Esophagus muscularis mucosa (tissue), 4 donors: Measurements from ENCODE around the gene RHCG. TPM values are rescaled to one million over a fixed set of nuclear protein-coding genes. Genes with fewer than 3 reads are reported as not detected.

Experiments used
- DNase-seq: peaks from one replicate; pipeline ENCODE4 v3.0.0-alpha.2; 2017; ENCODE audit errors: extremely low spot score
- H3K27ac ChIP-seq, 4 donors: fragments of 200-600 bp; sonication (generic); replicated peaks in 1 of 4; 1 replicate in 3 of 4; 2 replicates in 1 of 4; pipeline ENCODE4 v1.5.1; 2016 to 2019; ENCODE audit warnings: mild to moderate bottlenecking in 1 of 4
- H3K27me3 ChIP-seq, 4 donors: fragments of 200-600 bp; sonication (generic); one replicate each; pipeline versions ENCODE4 v1.5.1 to v1.6.0; 2016 to 2019
- H3K36me3 ChIP-seq, 4 donors: fragments of 200-600 bp; sonication (generic); one replicate each; pipeline ENCODE4 v1.5.1; 2016 to 2019
- H3K4me1 ChIP-seq, 4 donors: fragments of 200-600 bp; sonication (generic); one replicate each; pipeline ENCODE4 v1.5.1; 2016 to 2019
- H3K4me3 ChIP-seq, 4 donors: fragments of 200-600 bp; sonication (generic); 1 replicate in 2 of 4; 2 replicates in 2 of 4; pipeline ENCODE4 v1.5.1; 2016 to 2019; ENCODE audit warnings: mild to moderate bottlenecking in 4 of 4, moderate library complexity in 1 of 4
- H3K9me3 ChIP-seq, 4 donors: fragments of 200-600 bp; sonication (generic); 1 replicate in 3 of 4; 2 replicates in 1 of 4; pipeline ENCODE4 v1.5.1; 2016 to 2019
- EP300 ChIP-seq: sonication (generic); formaldehyde crosslinking; IDR thresholded peaks from one replicate; pipeline ENCODE4 v1.6.1; 2017; ENCODE audit warnings: antibody characterized with exemption
- POLR2A ChIP-seq: fragments of 450-650 bp; IDR thresholded peaks from one replicate; pipeline ENCODE4 v1.6.1; 2017; ENCODE audit warnings: antibody characterized with exemption, moderate library complexity, mild to moderate bottlenecking, low read depth
- POLR2AphosphoS5 ChIP-seq, 2 donors: sonication (generic); formaldehyde crosslinking; IDR thresholded peaks; one replicate each; pipeline ENCODE4 v1.6.1; 2017; ENCODE audit warnings: antibody characterized with exemption in 2 of 2
- WGBS: methylation state at CpG from one replicate; pipeline ENCODE4 v1.1.5; 2018; 5-methylcytosine and 5-hydroxymethylcytosine counted together
- intact Hi-C: fragments of 100-400 bp; cut with DNase I; formaldehyde crosslinking; loops from one replicate; pipeline ENCODE4 v1.15.1; 2023
- total RNA-seq, 4 donors: library from RNA; depleted of rRNA; stranded (reverse); fragments of >200 nt; gene quantifications; one replicate each; pipeline versions ENCODE4 v1.1.0 to v1.2.1, GENCODE V29; 2016
- TF ChIP-seq, protein P1 (sequence below), 3 experiments: fragments of 200-600 bp in 2 of 3; fragments of 450-650 bp in 1 of 3; sonication (generic) in 2 of 3; IDR thresholded peaks; one replicate each; pipeline ENCODE4 v1.5.1; 2017 to 2019; ENCODE audit warnings: antibody characterized with exemption in 3 of 3, mild to moderate bottlenecking in 2 of 3, moderate library complexity in 1 of 3

RHCG gene
- total RNA-seq, 4 donors from 2014 or later, result 1.2 TPM; not detected in 3

- Histone ChIP-seq H3K27me3 (peaks cover 0 to 36% (median 0%) of the 10 kb centered on the region in 4 donors), H3K4me3 (no peak overlapping the region), H3K27ac (no peak overlapping the region), H3K4me1 (no peaks in the 10 kb centered on the region), H3K36me3 (no peaks in the 10 kb centered on the region), H3K9me3 (peaks cover 0 to 10% (median 0%) of the 10 kb centered on the region in 4 donors)
- no peak for TF ChIP-seq POLR2AphosphoS5 (IDR thresholded peaks at IDR 0.05)
- TF ChIP-seq, protein P1, sequence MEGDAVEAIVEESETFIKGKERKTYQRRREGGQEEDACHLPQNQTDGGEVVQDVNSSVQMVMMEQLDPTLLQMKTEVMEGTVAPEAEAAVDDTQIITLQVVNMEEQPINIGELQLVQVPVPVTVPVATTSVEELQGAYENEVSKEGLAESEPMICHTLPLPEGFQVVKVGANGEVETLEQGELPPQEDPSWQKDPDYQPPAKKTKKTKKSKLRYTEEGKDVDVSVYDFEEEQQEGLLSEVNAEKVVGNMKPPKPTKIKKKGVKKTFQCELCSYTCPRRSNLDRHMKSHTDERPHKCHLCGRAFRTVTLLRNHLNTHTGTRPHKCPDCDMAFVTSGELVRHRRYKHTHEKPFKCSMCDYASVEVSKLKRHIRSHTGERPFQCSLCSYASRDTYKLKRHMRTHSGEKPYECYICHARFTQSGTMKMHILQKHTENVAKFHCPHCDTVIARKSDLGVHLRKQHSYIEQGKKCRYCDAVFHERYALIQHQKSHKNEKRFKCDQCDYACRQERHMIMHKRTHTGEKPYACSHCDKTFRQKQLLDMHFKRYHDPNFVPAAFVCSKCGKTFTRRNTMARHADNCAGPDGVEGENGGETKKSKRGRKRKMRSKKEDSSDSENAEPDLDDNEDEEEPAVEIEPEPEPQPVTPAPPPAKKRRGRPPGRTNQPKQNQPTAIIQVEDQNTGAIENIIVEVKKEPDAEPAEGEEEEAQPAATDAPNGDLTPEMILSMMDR (IDR thresholded peaks at IDR 0.05), result no peak
- TF ChIP-seq POLR2A, result no peak
- TF ChIP-seq EP300, result no peak
- DNase-seq, result peak; percentile 81
- intact Hi-C loops, result no loop called here
- 78% methylated on average over 6 of the region's 6 CpGs for WGBS
Observed at GRCh38 chr15:89514596-89515406, 18.4 kb upstream of the RHCG start.

- H3K9me3 ChIP-seq, result peaks cover 0 to 10% (median 0%) of the 10 kb centered on the region in 4 donors
- WGBS, result 91% methylated on average over 7 of the region's 7 CpGs
- intact Hi-C loops, result no loop called here
- TF ChIP-seq POLR2A, result no peak
- TF ChIP-seq POLR2AphosphoS5 (IDR thresholded peaks at IDR 0.05), result no peak
- TF ChIP-seq, protein P1 (IDR thresholded peaks at IDR 0.05), result no peak
- no peak for TF ChIP-seq EP300
- H3K36me3 ChIP-seq, result no peaks in the 10 kb centered on the region
- H3K4me1 ChIP-seq, result no peaks in the 10 kb centered on the region
- no peak overlapping the region for H3K27ac ChIP-seq
- no peak overlapping the region for H3K4me3 ChIP-seq
- H3K27me3 ChIP-seq, result peaks cover 0 to 29% (median 0%) of the 10 kb centered on the region in 4 donors
- DNase-seq, result no peak
Observed at GRCh38 chr15:89514186-89514585, 17.8 kb upstream of the RHCG start.

DNA sequence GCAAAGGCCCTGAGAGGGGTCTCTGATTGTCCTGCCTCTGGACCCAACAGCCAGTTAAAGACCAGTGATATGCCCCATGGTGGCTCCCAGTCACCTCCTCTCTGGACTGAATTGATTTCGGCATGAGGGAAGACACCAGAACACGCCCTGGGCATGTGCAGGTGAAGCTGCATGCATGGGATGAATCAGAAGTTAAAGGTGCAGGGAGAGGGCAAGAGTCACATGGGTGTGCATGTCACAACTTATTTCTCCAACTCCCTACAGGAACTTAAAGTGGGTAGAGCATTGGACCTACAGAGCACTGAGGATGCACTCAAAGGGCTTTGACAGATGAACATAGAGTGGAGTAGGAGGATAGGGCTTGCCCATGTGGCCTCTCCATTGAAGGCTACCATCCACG is 16.9 kb upstream of the RHCG start:
- intact Hi-C loops, result no loop called here
- no peaks in the 10 kb centered on the region for H3K36me3 ChIP-seq
- H3K27ac ChIP-seq, result no peak overlapping the region
- TF ChIP-seq EP300, result no peak
- TF ChIP-seq POLR2AphosphoS5 (IDR thresholded peaks at IDR 0.05), result no peak
- TF ChIP-seq, protein P1 (IDR thresholded peaks at IDR 0.05), result no peak
- TF ChIP-seq POLR2A, result no peak
- H3K9me3 ChIP-seq, result peaks cover 0 to 6% (median 0%) of the 10 kb centered on the region in 4 donors
- 79% methylated on average over 3 of the region's 3 CpGs for WGBS
- peaks cover 0 to 22% (median 0%) of the 10 kb centered on the region in 4 donors for H3K27me3 ChIP-seq
- H3K4me3 ChIP-seq, result no peak overlapping the region
- no peak for DNase-seq
- H3K4me1 ChIP-seq, result no peaks in the 10 kb centered on the region

- Histone ChIP-seq H3K9me3 (no peaks in the 10 kb centered on the region), H3K27ac (no peak overlapping the region), H3K27me3 (peaks cover 0 to 17% (median 0%) of the 10 kb centered on the region in 4 donors), H3K4me3 (no peak overlapping the region), H3K4me1 (no peaks in the 10 kb centered on the region), H3K36me3 (no peaks in the 10 kb centered on the region)
- DNase-seq, result no peak
- 78% methylated on average over 4 of the region's 4 CpGs for WGBS
- intact Hi-C loops, result no loop called here
- no peak for TF ChIP-seq EP300
- TF ChIP-seq POLR2A, result no peak
- TF ChIP-seq, protein P1 (IDR thresholded peaks at IDR 0.05), result no peak
- TF ChIP-seq POLR2AphosphoS5 (IDR thresholded peaks at IDR 0.05), result no peak
Observed at GRCh38 chr15:89512631-89513030, 16.2 kb upstream of the RHCG start.
